IPS DF 4.7 (cell line): ENCODE results near the gene DPYSL4.

ENCODE experiments used
- DNase-seq: peaks from one replicate; pipeline ENCODE4 v3.0.0-alpha.2; 2013; ENCODE audit warnings: low spot score; ENCODE audit errors: extremely low read depth

Gene DPYSL4

DNA sequence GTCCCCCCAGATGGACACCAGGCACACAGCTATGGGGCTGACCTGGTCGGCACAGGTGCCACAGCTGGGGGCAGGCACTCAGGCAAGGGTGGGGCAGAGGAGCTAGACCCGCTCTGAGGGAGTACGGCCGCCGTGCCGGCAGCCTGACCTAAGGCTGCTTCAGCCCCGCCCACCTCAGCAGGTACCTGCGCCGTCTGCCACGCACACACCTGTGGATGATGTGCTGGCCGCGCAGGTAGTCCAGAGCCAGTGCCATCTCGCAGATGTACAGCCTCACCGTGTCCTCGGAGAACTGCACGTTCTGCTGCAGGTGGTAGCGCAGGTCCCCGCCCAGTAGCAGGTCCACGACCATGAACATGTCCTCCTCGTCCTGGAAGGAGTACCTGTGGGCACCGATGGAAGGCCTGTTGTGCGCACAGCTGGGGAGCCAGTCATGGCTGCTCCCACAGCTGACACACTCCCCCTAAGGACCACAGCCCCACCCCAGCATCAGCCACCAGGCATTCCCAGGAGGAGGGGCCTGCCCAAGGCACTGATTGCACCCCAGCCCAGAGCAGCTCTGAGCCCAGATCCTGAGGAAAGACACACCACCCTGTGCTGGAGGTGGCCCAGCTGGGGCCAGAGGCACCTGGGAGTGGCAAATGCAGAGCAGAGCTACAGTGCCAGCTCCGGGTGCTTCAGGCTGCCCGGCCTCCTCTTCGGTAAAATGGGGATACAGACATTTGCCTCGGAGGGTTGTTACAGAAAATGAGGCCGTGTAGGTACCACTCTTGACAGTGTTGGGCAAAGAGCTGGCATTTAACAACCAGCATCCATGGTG is 40.0 kb downstream of the DPYSL4 start:
- DNase-seq: no peak

DNA sequence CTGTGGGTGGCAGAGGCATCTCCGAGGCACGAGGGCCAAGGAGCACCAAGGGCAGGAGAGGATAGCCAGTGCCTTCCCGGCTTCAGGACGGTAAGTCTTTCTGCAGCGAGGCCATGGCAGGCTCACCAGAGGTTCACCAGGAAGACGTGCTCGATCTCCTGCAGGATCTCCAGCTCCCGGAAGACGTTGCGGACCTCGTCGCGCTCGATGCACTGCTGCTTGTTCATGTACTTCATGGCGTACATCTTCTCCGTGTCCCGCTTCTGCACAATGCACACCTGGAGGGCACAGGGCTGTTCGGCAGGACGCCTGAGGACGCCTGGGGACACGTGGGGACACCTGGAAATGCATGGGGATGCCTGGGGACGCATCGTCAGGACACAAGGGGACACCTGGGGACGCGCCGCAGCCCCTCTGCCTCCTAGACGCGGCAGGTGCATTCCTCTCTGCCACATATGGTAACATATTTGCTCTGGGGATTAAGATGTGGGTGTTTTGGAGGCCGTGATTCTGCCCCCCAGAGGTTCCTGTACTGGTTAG is 41.2 kb downstream of the DPYSL4 start:
- no peak for DNase-seq

DNA sequence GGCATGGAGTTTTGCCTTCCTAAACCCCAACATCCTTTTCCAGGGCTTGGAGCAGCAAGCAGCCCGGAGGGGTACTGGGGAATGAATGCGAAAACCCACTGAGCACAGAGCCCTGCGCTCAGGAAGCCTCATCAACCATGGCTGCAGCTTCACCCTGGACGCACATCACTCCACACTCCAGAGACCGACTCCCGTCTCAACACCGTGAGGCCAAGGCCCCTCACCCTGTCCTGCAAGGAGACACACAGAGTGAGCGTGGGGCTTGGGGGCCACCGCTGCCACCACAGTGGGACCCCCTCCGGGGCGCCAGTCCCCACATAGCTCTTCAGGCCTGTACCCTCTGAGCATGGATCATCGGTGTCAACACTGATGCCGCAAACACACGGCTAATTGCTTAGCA is 41.9 kb downstream of the DPYSL4 start:
- no peak for DNase-seq

DNA sequence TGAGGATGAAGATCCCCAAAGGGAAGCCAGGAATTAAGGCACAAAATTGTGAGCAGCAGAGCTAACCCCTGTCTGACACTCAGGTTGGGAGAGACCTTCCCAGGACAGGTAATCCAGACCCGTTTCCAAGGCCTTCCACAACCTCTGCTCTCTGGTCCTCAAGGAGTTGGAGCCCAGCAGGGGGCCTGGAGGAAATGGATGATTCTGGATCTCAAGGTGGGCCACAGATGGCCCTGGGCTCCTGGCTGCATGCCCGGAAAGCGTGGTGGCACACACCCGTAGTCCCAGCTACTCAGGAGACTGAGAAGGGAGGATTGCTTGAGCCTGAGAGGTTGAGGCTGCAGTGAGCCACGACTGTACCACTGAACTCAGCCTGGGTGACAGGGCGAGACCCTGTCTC is 42.3 kb downstream of the DPYSL4 start:
- DNase-seq: no peak

DNA sequence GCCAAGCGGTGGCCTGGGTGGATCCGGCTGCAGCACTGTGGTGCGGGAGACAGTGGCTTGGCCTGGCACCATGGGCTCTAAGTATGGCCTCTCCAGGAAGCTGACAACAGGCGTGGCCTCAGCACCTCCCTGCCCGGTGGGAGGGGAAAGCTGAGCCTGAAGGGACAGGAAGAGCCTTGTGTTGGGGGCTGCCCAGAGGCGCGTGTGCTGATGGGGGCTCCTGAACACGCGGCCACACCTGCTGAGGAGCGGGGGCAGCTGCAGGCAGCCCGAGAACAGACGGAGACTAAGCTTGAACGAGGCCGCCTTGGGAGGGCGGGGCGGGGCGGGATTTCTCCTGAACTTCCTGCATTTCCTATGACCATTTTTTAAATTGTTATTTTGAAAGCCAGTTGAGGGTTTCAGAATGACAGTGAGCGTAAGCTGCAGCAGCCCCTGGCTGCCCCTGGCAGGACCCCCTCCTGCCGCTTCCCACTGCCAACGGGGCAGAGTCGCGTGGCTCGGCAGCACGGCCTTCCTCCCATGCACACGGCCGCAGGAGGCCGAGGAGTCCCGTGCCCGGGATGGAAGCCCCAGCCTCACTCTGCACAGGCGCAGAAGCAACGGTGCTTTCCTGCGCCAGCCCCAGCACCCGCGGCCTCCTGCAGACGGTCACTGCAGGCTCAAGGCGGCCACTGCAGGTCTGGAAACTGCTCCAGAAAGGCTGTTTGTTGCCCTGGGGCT is 43.2 kb downstream of the DPYSL4 start:
- no peak for DNase-seq

DNA sequence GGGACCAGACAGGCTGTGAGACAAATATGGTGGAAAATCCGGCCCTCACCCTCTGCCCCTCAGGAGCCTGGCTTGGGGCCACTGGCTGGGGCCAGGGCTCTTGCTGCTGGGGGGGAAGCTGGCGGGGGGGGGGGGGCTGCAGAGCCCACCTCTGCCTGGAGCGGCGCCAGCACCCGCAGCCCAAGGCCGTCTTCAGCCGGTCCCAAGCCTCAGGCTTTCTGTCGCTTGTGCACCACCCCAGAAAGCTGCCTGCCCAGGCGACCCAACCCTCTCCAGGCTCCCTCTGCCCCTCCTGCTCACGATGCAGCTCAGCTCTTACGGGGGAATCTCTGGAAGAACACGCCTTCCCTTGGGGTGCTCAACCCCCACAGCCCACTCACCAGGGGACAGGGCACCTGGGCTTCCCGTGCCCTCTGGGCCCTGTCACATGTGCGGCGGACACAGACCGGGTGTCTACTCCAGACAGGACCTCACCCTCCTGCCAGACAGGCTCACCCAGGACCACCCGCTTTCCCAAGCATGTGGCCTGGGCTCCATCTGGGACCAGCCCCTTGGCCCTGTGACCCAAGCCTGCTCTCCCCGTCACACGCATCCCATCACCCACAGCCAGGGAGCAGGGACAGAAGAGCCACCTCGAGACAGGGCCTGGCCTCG is 43.9 kb downstream of the DPYSL4 start:
- DNase-seq: no peak

DNA sequence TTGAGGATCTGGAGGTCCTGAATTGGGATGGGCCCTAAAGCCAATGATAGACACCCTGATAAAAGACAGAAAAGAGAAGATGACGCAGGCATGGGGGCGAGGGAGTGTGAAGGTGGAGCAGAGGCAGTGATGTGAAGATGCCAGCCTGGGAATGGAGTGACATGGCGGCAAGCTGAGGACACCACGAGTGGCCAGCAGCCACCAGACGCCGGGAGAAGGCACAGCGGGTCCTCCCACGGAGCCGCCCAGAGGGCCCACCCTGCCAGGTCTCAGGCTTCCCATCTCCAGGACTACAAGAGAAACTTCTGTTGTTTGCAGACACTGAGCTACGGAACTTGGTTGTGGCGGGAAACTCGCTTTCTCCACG is 44.9 kb downstream of the DPYSL4 start:
- DNase-seq: no peak

DNA sequence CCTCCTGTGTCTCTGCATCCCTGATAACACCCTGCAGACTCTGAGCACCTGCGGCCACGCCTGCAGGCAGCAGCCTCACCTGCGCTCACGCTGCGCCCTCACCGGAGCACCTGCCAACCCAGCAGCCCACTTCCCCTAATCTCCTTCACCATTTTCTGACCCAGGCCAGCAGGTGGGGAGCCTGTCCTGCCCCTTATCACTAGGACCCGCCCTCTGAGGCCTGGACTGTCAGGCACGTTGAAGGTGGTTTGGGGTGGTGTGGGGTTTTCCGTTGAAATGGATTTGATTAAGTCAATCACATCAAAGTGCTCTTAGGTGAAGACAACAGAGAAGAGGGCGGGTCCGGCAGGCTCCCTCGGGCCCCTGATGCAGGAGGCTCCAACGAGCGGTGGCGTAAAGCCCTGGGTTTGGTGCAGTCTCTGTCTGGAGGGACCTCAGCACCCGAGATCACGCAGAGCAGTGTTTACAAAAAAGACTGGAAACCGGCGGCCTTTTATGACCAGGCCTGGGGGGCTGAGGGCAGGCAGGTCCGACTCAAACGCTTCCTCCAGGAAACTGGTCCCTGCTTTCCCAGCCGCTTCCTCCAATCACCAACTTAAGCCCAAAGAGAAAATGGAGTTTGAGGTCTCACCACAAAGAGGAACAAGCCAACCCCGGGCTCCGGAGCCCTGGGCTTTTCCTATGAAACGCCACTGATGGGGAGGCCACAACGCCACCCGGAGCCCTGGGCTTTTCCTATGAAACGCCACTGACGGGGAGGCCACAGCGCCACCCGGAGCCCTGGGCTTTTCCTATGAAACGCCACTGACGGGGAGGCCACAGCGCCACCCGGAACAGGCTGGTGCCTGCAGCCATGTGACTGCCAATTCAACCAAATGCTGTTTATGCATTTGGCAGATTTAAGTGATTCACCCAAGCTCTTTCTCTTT is 45.5 kb downstream of the DPYSL4 start:
- DNase-seq: no peak

DNA sequence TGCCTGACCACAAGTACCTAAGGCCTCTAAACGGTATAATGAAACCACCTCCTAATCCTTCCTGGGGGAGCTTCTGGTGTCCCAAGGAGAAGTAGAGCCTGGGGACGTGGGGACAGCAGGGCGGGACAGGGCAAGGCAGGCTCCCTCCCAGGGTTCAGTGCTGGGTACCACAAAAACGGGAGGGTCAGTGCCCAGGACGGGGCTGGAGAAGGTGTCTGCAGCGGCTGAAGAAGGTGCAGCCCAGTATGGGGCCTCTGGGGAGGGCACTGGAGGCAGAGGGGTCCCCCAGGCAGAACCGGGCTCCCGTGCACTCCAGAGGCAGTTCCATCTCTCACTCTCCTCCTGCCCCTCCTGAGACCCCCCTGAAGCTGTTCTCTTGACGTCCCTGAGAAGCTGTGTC is 46.2 kb downstream of the DPYSL4 start:
- DNase-seq: no peak

DNA sequence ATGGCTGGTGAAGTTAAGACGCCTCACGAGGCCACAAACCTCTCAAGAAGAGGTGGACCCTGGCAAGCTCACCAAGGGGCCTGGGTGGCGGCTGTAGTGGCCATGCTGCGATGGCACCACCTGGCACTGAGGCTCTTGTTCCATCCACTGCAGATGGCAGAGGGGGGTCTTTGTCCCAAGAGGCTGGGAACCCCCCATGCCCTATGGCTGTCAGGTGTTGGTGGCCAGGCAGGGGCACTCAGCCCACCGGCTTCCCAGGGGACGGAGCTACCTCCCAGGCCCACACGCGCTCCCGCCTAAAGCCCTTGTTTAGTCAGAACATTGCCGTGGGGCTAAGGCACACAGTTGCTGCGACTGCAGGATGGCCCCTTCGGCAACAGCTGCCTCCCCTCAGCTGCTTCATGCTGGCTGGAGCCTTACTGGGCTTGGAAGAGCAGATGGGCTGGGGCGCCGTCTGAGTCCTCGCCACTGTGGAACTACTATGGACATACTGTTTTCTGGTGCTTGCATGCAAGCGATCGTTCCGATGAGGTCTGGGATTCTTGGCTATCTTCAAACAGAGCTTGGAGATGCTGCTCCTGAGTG is 46.8 kb downstream of the DPYSL4 start:
- DNase-seq: no peak

DNA sequence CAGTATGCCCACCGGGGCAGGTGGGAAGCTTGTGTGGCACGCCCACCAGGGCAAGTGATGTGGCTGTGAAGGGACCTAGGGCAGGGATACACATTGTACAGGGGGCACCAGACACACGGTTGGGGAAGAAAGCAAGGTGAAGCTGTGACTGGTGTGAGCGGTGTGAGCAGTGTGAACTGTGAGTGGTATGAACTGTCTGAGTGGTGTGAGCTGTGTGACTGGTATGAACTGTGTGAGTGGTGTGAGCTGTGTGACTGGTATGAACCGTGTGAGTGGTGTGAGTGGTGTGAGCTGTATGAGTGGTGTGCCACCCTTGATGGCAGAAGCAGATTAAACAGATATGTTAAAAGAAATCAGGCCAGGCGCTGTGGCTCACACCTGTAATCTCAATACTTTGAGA is 48.1 kb downstream of the DPYSL4 start:
- no peak for DNase-seq

DNA sequence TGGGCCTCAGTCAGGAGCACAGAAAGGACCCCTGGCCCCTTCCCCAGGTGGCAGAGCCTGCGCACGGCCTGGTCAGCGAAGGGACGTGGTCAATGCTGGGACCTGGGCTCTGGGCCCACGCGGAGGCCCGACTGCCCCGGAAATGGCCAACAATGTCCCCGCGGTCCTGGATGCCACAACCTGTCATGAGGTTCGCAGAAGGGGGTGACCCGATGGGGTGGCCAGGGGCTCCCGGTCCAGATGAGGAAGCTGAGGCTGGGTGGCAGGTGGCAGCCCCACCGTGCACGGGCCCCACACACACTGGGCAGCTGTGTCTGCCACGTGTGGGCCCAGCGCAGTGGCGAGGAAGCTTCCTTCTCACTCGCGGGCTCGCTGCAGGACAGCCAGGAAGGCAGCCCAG is 49.4 kb downstream of the DPYSL4 start:
- DNase-seq: no peak

DNA sequence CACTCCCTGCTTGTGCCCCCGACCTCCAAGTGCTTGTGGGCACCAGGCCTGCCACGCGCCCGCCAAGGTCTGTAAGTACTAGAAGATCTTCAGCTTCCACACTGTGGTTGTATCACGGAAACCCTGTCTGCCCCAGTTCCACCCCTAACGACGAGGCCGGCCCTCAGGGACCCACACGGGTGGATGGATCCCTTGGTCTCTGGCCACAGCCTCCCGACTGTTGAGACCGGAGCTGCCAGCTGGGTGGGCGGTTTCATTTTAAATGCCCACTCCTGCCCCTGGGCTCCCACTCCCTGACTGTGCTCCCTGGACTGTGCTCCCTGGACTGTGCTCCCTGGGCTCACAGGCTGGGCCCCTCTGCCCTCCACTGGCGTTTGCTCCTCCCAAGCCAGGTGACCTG is 50.1 kb downstream of the DPYSL4 start:
- no peak for DNase-seq

DNA sequence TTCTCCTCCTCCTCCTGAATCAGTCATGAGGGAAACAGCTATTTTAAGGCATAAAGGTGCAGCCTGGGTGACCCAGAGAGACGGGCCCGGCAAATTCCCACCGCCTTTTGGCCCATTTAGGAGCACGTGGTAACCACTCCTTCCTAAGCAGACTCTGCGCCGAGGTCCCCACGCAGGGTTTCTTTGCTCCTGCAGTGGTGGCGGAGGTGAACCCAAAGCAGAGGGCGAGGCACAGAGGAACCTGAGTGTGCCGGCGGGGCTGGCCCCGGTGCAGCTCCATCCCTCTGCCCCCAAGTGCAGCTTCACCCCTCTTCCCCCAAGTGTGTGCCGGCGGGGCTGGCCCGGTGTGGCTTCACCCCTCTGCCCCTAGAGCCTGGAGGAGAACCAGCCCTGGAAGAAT is 50.6 kb downstream of the DPYSL4 start:
- no peak for DNase-seq

DNA sequence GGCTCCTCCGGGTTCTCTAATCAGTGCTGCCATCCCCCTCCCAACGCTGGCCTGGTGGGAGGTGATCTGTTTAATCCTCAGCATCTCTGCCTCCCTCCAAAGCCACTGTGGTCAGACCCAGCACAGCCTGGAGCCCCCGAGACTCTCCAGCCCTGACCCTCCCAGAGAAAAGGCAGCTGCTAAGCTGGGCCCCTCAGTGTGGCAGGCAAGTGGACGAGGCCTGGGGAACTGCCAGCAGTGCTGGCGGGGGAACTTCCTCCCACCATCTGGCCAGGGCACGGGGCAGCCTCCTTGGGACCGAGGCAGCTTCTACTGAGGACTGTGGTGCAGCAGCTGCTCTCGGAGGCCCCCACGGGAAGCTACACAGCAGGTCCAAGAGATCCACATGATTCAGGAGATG is 51.1 kb downstream of the DPYSL4 start:
- DNase-seq: no peak

DNA sequence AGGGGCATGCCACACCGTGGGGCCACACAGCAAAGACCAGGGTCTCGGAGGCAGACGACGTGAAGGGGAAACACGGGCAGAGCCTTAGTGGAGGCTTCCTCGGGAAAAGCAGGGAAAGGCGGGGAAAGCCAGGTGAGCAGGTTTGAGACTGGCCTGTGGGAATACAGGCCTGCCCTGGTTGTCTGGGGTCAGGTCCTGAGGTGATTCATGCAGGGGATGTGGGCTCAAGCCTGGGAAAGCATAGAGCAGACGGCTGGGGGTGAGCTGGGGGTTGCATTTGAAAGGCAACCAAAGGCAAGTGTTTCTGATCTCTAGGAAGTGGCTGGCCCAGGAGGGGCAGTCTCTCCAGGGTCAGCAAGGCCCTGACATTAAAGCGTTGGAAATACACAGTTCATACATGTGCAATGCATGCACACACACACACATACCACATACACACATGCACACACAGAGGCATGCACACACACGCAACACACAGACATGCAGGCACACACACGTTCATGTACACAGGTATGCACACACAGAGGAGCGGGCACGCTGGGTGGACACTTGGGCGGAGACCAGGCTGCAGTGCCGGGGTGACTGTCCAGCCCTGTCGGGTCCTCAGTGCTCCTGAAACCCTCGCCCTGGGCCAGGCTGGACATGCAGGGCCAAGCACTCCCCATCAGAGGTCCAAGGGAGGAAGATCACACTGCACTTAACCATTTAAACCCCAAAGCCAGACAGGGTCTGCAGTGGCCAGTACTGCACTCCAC is 51.8 kb downstream of the DPYSL4 start:
- DNase-seq: no peak

DNA sequence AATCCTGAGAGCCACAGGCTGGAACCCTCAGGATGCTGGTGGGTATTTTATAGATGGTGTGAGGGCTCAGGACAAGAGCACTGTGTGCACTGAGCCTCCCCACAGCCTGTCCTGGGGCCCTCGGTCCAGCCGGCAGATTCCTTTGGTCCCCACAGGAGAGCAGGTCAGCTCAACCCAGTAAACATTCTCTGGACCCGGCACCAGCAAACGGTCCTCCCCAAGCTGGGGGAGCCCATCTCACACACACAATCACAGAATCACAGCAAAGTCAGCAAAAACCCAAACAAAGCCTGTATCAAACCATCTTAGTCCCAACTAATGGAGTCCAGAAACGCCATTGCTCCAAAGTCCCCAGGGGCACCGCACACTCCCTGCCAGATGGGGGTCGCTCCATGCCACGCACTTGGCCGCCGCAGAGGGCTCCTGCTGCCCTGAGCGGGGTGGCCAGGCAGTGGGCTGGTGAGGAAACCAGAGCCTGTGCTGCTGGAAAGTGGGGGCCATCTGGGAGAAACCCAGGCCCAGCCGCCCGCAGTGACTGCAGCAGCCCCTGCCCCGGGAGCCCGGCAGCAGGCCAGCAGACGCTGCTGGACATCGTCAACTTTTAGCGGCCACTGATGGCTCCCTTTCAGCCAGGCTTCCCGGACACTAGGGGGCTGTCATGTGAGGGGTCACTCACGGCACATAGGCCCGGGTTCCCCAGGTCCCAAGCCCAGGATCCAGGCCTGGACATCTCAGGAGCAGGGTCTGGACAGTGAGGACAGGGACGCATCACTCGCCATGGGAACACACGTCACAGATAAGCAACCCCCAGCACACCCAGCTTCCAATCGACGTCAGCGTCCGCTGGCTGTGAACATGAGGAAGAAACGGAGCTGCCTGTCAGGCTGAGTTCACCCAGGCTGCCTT is 52.6 kb downstream of the DPYSL4 start:
- DNase-seq: no peak

DNA sequence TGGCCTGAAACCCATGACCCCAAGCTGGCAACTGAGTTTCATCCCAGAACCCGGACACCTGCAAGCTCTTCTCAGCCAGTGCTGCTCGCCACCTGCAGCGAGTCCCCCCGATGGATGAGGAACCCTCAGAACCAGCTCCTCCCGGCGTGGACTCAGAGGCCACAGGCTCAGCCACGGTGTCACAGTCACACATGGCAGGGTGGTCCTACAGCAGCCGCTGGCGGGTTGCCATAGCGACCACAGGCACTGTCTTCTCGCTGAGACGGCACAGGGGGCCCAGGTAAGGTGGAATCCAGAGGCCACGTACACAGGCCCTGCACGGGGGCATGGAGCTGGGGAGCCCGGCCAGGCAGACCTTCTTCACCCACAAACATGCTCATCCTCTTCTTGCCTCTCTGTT is 53.4 kb downstream of the DPYSL4 start:
- no peak for DNase-seq

DNA sequence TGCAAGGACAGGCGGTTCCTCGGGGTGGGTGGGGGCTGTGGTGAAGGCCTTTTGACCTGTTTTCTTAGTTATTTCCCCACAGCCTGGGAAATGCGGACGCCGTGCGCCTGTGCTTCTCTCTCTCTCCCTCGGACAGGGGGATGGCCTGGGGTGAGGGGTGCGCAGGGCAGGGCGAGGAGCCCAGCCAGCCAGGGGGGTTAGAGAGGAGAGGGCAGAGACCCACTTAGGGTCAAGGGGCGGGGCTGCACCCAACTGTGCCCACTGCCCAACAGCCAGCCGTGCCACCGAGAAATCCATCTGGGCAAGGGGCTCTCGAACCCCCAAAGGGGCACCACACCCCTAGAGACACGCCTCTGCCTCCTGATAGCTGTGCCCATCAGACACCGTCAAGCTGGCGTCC is 53.8 kb downstream of the DPYSL4 start:
- DNase-seq: no peak
